ENCODE measurements around the gene AGPS.

Gene AGPS

DNA sequence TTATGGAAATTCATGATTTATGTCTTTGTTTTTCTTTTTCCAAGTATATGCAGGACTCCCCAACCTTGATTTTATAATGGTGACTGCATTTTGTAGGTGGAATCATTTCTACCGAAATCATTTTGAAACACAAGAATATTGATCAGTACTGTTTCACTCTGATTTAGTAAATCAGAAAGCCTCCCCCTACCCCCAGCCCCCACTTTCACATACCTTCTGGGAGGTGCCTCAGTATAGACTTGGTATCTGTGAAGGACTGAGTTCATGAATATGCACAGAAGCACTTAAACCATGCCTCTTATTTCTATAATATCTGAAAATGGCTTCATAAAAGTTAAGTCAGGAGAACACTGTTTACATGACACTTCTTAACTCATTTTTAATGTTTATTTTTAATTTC, 147.7 kb downstream of the AGPS start:
- no peaks in the 10 kb centered on the region for H3K27me3 ChIP-seq (ENCODE audit: insufficient read depth, poor library complexity, severe bottlenecking)
- TF ChIP-seq, protein P1, sequence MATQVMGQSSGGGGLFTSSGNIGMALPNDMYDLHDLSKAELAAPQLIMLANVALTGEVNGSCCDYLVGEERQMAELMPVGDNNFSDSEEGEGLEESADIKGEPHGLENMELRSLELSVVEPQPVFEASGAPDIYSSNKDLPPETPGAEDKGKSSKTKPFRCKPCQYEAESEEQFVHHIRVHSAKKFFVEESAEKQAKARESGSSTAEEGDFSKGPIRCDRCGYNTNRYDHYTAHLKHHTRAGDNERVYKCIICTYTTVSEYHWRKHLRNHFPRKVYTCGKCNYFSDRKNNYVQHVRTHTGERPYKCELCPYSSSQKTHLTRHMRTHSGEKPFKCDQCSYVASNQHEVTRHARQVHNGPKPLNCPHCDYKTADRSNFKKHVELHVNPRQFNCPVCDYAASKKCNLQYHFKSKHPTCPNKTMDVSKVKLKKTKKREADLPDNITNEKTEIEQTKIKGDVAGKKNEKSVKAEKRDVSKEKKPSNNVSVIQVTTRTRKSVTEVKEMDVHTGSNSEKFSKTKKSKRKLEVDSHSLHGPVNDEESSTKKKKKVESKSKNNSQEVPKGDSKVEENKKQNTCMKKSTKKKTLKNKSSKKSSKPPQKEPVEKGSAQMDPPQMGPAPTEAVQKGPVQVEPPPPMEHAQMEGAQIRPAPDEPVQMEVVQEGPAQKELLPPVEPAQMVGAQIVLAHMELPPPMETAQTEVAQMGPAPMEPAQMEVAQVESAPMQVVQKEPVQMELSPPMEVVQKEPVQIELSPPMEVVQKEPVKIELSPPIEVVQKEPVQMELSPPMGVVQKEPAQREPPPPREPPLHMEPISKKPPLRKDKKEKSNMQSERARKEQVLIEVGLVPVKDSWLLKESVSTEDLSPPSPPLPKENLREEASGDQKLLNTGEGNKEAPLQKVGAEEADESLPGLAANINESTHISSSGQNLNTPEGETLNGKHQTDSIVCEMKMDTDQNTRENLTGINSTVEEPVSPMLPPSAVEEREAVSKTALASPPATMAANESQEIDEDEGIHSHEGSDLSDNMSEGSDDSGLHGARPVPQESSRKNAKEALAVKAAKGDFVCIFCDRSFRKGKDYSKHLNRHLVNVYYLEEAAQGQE (IDR thresholded peaks at IDR 0.05; ENCODE audit: insufficient replicate concordance, low read depth): no peak
- TF ChIP-seq GABPA (IDR thresholded peaks at IDR 0.05; ENCODE audit: low read depth): no peak
- TF ChIP-seq, protein P2, sequence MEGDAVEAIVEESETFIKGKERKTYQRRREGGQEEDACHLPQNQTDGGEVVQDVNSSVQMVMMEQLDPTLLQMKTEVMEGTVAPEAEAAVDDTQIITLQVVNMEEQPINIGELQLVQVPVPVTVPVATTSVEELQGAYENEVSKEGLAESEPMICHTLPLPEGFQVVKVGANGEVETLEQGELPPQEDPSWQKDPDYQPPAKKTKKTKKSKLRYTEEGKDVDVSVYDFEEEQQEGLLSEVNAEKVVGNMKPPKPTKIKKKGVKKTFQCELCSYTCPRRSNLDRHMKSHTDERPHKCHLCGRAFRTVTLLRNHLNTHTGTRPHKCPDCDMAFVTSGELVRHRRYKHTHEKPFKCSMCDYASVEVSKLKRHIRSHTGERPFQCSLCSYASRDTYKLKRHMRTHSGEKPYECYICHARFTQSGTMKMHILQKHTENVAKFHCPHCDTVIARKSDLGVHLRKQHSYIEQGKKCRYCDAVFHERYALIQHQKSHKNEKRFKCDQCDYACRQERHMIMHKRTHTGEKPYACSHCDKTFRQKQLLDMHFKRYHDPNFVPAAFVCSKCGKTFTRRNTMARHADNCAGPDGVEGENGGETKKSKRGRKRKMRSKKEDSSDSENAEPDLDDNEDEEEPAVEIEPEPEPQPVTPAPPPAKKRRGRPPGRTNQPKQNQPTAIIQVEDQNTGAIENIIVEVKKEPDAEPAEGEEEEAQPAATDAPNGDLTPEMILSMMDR (IDR thresholded peaks at IDR 0.05; ENCODE audit: insufficient read depth, low read length): no peak
- no peak for TF ChIP-seq POLR2AphosphoS5 (IDR thresholded peaks at IDR 0.05; ENCODE audit: low read depth)
- no peak for TF ChIP-seq SPI1 (IDR thresholded peaks at IDR 0.05; ENCODE audit: borderline replicate concordance, low read depth)
- H3K4me3 ChIP-seq (replicated peaks; ENCODE audit: insufficient read depth, low read length): no peak overlapping the region
- DNase-seq (ENCODE audit: low read depth in 1 of 2, low spot score in 1 of 2): no peak
- H3K27ac ChIP-seq (replicated peaks): no peak overlapping the region

DNA sequence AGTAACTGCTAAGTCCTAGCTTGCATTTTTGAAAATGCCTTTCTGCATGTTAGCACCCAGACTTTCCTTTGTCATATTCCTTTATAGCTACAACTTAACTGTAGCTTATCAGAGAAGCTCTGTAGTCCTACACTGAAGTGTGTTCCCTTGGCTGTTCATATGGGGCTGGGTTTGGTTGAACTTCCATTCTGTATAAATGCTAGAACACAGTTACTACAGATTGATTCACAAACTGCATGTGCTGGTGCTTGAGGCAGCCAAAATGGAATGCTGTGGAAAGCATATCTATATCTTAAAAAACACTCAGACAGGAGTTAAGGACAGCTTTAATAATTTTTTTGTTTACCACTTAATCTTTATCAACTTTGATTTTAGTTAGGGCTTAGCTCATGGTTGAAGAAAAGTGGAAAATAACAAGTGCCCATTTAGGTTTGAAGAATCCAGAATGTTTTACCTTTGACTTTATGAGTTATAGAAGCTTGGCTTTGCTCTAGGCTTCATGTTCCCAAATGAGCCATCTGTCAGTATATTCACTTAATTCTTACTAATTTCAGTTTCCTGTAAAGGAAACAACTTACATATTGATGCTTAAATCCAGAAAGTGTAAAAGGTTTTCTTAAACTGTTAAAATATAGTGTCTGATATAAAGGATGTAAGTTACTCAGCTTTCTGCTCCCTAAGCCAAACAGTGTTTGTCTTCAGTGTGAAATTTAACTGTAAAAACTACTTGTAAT, 148.9 kb downstream of the AGPS start:
- TF ChIP-seq, protein P2 (IDR thresholded peaks at IDR 0.05; ENCODE audit: insufficient read depth, low read length): no peak
- TF ChIP-seq SPI1 (IDR thresholded peaks at IDR 0.05; ENCODE audit: borderline replicate concordance, low read depth) (no peak), GABPA (IDR thresholded peaks at IDR 0.05; ENCODE audit: low read depth) (no peak), POLR2AphosphoS5 (IDR thresholded peaks at IDR 0.05; ENCODE audit: low read depth) (no peak)
- TF ChIP-seq, protein P1 (IDR thresholded peaks at IDR 0.05; ENCODE audit: insufficient replicate concordance, low read depth): no peak

DNA sequence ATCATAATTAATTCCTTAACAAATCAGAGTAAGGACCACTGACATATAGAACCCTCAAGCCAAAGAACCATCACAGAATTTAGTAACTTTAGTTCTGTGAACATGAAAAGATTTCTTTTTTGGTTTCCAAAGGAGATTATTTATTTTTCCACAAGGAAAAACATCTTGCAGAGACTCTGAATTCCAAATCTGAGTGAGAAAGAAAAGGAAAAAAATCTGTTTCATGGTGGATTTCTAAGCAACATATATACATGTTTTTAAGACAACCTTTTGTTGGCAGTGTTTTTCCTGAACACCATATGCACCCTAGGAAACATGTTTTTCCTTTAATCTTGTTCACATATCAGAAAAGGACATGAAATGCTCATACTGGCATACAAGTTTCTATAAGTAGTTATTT, 149.8 kb downstream of the AGPS start:
- TF ChIP-seq, protein P2 (IDR thresholded peaks at IDR 0.05; ENCODE audit: insufficient read depth, low read length): no peak
- no peak for TF ChIP-seq GABPA (IDR thresholded peaks at IDR 0.05; ENCODE audit: low read depth)
- no peak for TF ChIP-seq POLR2AphosphoS5 (IDR thresholded peaks at IDR 0.05; ENCODE audit: low read depth)
- TF ChIP-seq, protein P1 (IDR thresholded peaks at IDR 0.05; ENCODE audit: insufficient replicate concordance, low read depth): no peak
- TF ChIP-seq SPI1 (IDR thresholded peaks at IDR 0.05; ENCODE audit: borderline replicate concordance, low read depth): no peak
- no peak for DNase-seq (ENCODE audit: low read depth in 1 of 2, low spot score in 1 of 2)
- no peaks in the 10 kb centered on the region for H3K27me3 ChIP-seq (ENCODE audit: insufficient read depth, poor library complexity, severe bottlenecking)
- H3K4me3 ChIP-seq (replicated peaks; ENCODE audit: insufficient read depth, low read length): no peak overlapping the region
- H3K27ac ChIP-seq (replicated peaks): no peak overlapping the region

More for the DNA sequence above, 148.9 kb downstream of the AGPS start:
- no peak for DNase-seq (ENCODE audit: low read depth in 1 of 2, low spot score in 1 of 2)
- Histone ChIP-seq H3K27ac (replicated peaks) (no peak overlapping the region), H3K27me3 (ENCODE audit: insufficient read depth, poor library complexity, severe bottlenecking) (no peaks in the 10 kb centered on the region), H3K4me3 (replicated peaks; ENCODE audit: insufficient read depth, low read length) (no peak overlapping the region)
